Measurements from ENCODE around the gene BABAM2.
"Not testable (repeated sequence)": the region's sequence is repeated elsewhere in the genome, so short reads cannot be mapped to it uniquely, and the experiment has no call there.

The BABAM2 gene

DNA sequence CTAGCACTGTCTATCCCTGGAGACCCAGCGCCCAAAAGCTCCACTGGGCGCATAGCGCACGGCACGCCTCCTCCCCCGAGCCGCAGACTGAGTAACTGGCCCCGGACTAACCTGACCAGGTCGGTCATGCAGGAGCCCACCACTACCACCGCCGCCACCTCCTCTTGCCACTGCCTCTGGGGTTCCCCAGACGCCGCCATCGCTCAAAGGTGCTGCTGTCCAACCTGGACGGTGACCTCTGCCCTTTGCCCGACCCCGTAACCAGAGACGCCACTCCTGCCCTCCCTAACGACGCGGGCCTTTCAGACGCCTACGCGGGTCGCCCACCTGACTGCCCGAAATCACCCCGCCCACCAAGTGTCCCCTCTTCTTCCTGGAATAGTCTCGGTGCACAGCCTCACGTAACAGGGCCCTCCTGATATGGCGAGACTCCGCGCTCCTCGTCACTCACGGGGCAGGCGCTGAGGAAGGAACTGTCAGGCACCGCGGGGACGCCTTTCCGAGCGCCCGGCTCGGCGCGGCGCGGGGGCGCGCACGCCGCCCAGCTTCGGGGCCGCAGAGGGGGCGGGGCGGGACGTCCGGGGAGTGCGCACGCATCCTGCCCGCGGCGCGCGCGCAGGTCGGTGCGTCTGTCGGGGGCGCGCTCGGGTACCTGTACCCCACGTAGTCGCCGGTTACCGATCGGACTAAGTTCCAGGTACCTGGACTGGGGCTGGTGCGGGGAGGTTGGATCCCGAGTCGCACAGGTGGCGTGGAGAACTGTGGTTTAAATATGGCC, at the start of gene BABAM2, which contains the start of gene RBKS:
BABAM2 (plus strand) TSS at position 584 of the 778 bp plus-strand sequence. CDS start 3,828 bp downstream, outside the sequence.
RBKS (minus strand) TSS at position 242 of the 778 bp plus-strand sequence; CDS start at position 200, 42 bp downstream.
- peak; percentile 89 for DNase-seq

DNA sequence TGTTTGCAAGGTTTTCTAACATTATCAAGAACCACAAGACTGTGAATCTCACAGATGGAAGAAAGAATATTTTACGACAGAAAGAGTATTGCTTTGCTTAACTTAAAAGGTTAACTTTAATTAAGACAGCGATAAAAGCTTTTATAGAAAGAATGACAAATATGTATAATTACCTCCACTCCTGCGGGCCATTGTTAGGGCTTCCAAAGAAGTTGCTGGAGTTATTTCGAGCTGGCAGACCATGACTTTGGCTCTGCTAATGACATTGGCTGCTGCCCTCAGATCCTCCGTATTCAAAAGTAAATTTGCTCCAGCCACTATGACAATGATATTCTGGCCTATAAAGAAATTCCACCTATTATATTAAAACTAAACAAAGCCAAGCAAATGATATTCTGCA, 47.6 kb upstream of the BABAM2 start:
- no peak for DNase-seq

DNA sequence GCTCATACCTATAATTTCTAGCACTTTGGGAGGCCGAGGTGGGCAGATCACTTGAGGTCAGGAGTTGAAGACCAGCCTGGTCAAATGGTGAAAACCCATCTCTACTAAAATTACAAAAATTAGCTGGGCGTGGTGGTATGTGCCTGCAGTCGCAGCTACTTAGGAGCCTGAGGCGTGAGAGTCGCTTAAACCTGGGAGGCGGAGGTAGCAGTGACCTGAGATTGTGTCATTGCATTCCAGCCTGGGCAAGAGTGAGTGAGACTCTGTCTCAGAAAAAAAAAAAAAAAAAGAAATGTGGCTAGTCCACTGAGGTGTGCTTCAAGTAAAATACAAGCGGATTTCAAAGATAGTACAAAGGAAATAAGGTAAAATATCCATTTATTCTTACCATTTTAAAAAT, 46.5 kb upstream of the BABAM2 start:
- DNase-seq, result no peak

DNA sequence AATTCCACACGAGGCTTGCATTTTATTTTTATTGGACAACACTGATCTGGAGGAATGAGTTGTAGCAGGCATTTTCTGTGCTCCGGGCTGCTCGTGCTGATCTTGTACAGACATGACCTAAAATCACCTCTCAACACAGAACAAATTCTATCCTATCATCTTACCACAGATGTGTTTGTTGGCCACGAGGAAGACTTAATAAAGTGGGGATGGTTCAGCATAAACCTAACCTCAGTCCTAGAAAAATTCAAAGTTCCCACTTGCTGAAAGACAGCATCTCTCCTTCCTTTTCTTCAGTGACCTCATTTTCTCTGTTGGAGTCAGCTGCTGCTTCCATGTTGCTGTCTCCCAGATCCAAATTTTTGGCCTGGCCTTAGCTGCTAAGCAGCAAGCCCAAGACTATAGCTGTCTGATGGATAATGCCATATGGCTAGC, 45.7 kb upstream of the BABAM2 start:
- DNase-seq, result no peak

DNA sequence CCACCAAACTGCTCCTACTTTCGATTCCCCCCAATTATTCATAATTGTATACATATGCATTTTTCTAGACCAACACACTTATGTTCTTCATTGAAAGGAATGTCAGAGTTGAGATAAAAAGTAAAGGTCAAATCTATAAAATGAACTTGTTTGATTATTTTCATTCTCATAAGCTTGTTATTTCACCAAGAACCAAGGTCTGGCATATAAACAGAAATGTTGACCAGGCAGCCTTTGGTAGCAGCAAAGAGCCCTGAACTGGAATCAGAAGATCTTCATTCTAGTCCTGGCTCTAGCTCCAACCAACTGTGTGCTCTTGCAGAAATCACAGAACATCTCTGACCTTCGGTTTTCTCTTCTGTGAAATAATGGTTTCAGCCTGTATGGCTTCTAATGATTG, 43.2 kb upstream of the BABAM2 start:
- DNase-seq, result no peak

DNA sequence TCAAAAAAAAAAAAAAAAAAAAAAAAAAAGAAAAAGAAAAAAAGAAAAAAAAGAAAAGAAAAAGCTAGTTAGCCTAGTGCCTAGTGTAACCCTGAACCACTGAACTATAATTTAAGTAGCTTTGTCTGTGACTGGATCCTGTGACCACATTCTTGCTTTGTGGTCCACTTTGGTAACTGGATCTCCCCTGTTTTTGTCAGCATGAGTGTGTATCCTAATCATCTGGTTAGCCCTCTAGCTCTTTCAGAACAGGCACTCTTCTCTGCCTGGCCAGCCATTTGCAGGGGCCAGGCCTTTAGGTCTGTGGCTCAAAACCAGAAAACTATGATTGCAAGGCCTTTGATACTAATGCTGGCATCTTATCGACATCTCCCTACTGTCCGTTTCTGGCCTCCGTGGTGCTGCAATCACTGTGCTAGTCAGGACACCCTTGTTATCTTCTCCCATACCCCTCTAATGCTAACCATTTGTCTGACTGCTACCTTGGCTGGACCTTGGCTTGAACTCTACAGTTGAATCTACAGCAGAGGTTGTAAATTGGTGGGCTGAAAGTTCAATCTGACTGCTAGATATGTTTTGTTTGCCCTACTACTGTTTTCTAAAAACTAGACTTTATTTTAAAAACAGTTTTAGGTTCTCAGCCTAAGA, 40.8 kb upstream of the BABAM2 start:
- peak; percentile 31 for DNase-seq

DNA sequence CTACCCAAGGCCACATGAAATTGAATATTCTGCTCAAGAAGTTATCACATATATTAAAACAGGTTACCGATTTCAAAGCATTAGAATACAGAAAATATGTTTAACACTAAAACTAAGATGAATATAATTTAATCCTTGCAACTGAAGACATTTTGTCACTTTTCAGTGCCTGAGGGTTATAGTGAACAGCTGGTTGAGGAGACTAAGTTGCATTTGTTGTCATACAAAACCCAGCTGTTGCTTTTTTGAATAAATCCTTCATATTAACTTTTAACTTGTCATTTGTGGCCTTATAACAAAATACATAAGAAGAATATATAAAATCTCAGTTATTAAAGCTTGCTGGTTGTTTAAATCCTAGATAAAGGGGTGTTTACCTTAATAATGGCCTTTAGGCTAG, 37.8 kb upstream of the BABAM2 start:
- no peak for DNase-seq

DNA sequence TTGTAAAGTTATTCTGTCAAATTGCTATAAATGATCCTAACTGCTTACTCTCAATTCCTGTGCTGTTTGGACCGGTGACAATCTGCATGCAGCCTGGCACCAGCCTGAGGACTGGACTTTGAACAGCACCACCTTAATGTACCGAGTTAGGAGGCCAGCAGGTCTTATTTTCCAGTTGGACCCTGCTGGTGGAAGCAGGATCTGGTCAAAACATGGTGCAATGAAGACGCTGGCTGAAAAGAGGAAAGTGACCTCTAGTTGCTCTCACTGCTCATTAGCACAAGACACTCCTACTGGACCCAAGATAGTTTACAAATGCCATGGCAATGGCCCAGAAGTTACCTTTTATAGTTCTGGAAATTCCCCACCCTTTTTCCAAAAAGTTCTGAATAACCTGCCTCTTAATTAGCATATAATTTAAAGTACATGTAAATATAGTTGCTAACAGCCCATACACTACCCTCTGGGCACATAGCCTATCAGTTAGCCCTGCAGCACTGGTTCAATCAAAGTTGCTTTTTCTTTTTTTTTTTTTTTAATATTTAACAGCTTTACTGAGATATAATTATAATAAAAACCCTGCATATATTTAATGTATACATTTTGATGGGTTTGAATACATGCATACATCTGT, 36.2 kb upstream of the BABAM2 start:
- DNase-seq, result no peak

DNA sequence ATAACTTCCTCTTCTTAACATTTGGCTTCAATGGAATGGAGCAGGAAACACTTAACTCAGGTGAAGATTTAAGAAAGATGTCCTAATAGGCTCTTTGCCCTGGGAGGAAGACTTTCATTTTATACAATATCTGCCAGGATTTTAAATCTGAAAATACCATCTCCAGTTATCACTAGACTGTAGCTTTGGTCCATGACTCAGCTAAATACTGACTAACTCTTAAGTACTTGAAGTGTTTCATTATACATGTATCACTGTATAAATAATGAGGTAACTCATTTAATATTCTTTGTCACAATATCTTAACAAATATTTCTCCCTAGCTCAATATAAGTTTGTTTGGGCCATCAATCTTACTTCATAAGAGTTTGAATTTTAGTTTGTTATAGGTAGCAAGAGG, 35.1 kb upstream of the BABAM2 start:
- peak; percentile 80 for DNase-seq

DNA sequence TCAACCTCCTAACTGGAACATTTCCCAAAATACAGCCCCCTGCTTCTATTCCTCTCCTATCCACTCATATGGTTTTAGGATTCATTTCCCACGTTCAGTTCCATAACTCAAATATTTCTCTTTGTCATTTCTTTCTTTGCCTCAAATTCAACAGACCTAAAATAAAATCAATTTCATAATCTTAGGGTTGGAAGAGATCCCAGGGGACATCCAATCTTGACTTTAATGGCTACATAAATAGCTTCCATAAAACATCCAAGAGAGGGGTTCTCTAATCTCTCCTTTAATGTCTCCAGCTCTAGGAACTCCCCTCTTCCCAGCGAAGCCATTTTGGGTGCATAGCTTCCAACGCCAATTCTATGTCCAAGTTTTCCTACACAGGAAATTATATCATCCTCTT, 34.1 kb upstream of the BABAM2 start:
- DNase-seq, result no peak

DNA sequence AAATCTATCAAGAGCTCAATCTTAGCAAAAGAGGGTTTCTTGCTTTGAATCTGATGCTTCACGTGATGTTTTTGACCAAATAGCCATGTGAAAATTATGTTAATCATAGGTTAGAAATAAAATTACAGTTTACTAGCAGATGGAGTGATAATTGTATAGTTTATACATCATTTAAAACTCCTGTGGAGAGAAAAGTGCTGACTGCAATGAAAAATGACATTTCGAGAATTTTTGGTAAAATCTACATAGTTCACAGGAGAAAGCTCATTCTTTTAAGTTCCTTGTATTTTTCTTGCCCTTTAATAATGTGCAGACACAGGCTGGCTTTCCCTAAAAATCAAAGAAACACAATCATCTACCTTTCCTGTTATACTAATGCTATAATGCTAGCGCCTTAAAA, 33.6 kb upstream of the BABAM2 start:
- no peak for DNase-seq

DNA sequence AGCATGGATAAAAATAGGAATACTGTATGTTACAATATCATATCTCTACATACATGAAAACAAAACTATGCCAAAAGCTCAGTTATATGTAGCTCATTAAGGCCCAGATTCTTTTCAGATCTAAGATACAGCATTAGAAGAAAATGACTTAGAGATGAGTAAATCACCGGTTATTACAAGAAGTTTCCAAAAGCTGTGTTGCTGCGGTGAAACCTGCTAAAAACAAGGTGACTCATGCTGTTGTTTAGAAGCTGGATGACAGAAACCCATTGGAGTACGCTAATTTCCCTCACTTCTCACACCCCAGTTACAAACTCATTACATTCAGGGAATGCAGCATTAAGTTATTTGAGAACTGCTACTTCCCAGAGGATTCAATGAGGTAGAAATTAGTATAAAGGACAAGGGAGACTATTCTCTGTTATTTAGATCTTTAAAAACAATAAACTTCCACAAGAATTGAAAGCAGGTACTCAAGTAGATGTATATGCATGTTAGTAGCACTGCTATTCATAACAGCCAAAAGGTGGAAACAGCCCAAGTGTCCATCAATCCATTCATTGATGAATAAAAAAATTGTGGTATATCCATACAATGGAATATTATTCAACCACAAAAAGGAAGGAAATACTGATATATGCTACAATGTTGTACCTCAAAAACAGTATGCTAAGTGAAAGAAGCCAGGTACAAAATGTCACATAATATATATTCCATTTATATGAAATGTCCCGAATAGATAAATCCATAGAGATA, 32.9 kb upstream of the BABAM2 start:
- DNase-seq, result peak; percentile 78

DNA sequence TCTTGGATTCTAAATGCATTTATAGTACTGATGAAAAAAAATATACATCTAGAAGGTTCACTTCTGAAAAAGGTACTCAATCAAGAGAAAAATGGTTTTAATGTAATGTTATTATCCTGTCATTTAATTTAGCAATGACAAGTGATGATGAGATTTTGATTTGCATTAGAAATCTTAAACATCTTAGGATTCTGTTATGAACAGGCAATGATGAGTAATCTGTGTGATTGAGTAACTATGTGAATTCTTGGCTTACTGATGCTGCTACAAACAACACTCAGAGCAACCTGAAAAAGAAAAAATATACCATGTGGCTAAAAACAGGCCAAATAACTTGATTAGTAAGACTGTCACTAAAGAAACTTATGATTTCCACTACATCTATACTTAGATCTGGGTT, 30.4 kb upstream of the BABAM2 start:
- DNase-seq, result peak; percentile 84

DNA sequence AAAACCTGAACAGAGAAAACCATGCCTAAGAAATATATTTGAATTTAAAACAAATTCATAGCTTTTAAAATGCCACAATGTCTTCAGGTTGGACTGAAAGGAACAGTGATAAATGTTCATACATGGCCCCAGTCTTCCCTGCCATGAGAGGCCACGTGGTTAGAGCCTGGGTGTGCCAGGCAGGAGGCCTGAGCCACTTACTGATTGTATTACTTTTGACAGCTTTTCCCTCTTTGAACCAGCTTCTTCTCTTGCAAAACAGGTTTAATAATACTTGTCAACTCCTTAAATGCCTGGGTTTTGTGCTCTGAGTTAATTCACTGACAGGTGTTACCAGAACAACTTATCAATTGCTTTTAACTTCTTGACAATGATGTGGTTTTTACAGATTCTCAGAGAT, 27.4 kb upstream of the BABAM2 start:
- no peak for DNase-seq

DNA sequence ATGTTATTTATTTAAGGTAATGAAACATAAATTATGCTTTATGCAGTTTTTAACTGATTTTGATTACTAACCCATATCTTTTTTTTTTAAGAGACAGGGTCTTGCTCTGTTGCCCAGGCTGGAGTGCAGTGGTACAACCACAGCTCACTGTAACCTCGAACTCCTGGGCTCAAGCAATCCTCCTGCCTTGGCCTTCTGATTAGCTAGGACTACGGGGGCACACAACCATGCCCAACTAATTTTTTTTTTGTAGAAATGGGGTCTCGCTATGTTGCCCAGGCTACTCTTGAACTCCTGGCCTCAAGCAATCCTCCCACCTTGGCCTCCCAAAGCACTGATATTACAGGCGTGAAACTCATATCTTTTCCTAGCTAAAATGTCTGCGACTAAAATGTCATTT, 26.6 kb upstream of the BABAM2 start:
- not testable (repeated sequence) for DNase-seq

DNA sequence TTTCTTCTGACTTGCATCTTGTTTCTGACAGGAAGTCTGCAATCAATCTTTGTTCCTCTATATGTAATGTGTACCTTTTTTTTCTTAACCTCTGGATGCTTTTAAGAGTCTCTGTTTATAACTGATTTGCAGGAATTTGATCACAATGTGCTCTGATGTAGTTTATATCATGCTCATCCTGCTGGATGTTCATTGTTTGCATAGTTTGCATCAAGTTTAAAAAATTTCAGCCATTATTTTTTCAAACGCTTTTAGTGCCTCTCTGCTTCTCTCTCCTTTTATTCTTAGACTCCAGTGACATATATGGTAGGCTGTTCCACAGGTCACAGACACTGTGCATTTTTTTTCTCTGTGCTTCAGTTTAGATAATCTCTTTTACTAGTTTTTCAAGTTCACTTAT, 24.3 kb upstream of the BABAM2 start:
- DNase-seq, result no peak

DNA sequence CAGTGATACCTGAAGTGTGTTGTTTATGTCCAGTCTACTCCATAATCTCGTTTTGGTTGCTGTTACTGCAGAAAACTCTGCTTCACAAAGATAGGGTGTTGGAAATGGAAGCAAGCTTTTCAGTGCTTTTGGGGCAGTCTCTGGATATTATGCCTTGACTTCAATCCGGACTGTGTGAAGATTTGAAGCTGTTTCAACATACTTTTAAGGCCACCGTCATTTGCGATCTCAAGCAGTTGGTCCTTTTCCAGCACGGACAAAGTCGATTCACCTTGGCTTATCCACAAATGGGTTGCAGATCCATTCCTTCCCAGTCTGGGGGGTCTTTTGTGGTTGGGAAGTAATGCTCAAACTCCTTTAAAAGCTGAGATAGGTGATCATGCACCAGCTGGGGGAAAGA, 20.8 kb upstream of the BABAM2 start:
- DNase-seq, result no peak

DNA sequence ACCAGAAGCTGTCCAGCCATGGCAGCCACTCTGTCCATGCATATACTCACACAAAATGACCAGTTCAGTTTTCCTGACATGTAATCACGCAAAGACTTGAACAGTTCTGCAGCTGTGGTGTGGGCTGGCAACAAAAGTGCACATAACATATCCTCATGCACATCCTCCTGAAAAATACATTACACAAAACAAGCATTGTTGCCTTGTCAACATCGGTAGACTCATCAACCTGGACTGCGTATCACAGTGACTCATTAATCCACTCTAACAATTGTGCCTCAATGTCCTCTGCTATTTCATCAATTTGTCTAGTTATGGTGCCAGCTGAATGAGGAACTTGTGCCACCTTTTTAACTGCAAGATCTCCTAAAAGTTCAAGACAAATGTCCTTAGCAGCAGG, 19.8 kb upstream of the BABAM2 start:
- no peak for DNase-seq

DNA sequence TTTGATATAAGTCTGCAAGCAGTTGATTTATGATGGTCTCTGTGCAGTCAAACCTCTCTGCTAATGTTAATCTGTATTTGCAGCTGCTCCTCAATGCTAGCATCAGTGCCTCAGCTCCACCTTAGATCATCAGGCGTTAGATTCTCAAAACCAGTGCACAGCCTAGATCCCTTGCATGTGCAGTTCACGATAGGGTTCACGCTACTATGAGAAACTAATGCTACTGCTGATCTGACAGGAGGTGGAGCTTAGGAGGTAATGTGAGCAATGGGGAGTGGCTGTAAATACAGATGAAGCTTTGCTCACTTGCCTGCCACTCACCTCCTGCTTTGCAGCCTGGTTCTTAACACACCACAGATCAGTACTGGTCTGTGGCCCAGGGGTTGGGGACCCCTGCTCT, 18.7 kb upstream of the BABAM2 start:
- no peak for DNase-seq

DNA sequence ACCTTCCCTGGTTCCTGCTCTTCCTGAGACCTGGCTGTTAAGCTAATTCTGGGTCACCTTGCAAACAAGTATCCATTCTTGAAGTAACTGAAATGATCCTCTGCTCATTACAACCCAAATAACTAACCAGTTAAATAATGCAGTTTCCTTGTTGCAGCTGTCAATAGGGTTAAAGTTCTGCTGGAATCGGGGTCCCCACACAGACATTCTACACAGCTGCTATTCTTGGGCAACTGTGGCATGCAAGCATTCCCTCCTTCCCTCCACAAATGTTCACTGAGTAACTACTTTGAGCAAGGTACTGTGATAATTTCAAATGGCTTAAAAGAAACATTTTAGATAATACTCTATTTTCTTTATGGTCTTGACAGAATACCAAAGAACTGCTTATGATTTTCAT, 17.4 kb upstream of the BABAM2 start:
- no peak for DNase-seq

DNA sequence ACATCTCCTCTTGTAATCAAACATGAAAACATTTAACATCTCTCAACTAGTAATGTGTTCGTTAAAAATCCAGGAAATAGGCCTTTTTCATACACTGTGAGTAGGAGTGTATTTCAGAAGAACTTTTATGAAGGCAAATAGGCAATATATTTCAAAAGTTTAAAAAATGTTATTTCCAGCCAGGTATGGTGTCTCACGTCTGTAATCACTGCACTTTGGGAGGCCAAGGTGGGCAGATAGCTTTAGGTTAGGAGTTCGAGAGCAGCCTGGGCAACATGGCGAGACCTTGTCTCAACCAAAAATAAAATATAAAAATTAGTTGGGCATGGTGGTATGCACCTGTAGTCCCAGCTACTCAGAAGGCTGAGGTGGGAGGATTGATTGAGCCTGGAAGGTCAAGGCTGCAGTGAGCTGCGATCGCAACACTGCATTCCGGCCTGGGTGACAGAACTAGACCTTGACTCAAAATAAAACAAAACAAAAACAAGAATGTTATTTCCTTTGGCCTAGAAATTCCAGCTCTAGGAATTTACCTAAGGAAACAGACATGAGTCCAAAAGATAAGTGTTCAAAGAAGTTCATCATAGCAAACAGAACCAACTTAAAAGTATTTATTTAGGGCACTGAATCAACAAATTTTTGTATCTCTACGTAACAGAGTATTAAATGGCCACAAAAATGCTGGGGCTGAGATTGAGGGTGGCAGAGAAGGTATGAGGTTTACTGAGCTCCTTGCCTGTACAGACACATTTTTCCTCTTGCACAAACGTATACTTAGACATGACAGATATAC, 15.2 kb upstream of the BABAM2 start:
- no peak for DNase-seq

DNA sequence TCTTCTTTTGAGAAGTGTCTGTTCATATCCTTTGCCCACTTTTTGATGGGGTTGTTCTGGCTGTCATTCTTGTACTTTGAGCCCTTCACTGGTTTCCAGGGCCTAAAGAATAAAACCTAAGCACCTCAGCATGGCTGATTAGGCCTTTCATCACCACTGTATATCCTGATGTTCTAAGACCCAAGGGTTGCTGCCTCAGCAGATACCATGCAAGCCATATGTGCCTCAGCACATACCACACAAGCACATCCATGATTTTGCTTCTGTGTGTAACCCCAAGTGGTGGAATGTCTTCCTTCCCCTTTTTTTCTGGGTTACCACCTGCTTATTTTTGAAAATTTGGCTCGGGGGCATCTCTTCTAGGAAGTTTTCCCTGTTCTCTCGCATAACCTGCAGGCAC, 11.7 kb upstream of the BABAM2 start:
- no peak for DNase-seq

Data from fibroblast of skin of right biceps (primary cell).